ENCODE measurements around the gene MBTPS1.

DNA sequence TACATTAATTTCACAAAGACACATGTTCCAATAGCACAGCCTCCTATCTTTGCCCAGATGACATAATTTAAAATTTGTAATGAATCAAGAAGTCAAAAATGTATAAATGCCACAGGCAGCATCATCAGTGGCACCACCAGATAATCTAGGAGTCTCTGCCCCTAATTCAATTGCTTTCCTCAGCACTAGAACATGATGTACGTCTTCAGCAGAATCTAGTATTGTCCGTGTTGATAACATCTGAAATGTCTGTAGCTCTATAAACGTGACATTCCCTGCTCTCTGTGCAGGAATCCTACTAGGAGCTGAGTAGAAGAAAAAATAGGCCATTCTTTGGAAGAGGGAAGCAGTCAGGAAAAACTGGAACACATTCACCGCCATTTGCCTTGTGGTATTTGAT, 52.8 kb downstream of the MBTPS1 start:
- no peak for TF ChIP-seq CTCF (IDR thresholded peaks at IDR 0.05)
- no peak for TF ChIP-seq POLR2A (IDR thresholded peaks at IDR 0.05)
